ENCODE measurements around the gene ZNF546.

- TF ChIP-seq CTCF (IDR thresholded peaks at IDR 0.05): no peak
- no peak for TF ChIP-seq MAX (CRISPR knock-in tag; IDR thresholded peaks at IDR 0.05)
Observed at GRCh38 chr19:40025938-40026596, 29.2 kb downstream of the ZNF546 start.

Measured in WTC11 (cell line).